Hepatic stellate cell (primary cell): ENCODE measurements around the gene PDP2.
"Not testable (repeated sequence)": the region's sequence is repeated elsewhere in the genome, so short reads cannot be mapped to it uniquely, and the experiment has no call there.

Source experiments
- DNase-seq: peaks from one replicate; pipeline ENCODE4 v3.0.0; 2011; ENCODE audit warnings: low spot score

Gene PDP2

GRCh38 chr16:66886321-66886720 is 6.0 kb downstream of the PDP2 start:
- no peak for DNase-seq

- DNase-seq = no peak
Observed at GRCh38 chr16:66886914-66887313, 6.6 kb downstream of the PDP2 start.

GRCh38 chr16:66888647-66889615 is 8.6 kb downstream of the PDP2 start:
- no peak for DNase-seq

- no peak for DNase-seq
Observed at GRCh38 chr16:66889622-66890021, 9.3 kb downstream of the PDP2 start.

GRCh38 chr16:66890799-66891198 is 10.5 kb downstream of the PDP2 start:
- no peak for DNase-seq

DNA sequence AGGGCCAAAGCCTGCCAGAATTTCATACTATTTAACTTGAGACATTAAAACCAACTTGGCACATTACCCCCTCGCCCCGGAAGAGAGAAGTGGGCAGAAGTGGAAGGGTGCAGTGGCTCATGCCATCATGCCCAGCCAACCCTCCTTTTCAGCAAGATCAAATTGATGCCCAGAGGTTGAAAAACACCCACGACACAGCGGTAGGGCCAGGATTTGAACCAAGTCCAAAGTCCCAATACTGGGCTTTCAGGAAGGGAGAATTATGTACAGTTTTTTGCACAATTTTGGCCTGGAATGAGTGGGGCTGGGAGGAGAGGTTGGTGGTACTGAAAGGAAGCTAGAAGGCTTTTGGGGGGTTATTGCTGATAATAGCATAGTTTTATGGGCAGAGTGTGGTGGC is 11.0 kb downstream of the PDP2 start:
- DNase-seq = no peak

DNA sequence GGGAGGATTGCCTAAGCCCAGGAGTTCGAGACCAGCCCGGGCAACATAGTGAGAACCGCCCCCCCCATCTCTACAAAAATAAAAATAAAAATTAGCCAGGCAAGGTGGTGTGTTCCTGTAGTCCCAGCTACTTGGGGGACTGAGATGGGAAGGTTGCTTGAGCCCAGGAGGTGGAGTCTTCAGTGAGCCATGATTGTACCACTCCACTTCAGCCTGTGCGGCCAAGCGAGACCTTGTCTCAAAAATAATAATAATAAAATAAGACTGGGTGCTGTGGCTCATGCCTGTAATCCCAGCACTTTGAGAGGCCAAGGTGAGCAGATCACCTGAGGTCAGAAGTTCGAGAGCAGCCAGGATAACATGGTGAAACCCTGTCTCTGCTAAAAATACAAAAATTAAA is 11.5 kb downstream of the PDP2 start:
- no peak for DNase-seq

GRCh38 chr16:66894055-66894454 is 13.7 kb downstream of the PDP2 start:
- DNase-seq = no peak

DNA sequence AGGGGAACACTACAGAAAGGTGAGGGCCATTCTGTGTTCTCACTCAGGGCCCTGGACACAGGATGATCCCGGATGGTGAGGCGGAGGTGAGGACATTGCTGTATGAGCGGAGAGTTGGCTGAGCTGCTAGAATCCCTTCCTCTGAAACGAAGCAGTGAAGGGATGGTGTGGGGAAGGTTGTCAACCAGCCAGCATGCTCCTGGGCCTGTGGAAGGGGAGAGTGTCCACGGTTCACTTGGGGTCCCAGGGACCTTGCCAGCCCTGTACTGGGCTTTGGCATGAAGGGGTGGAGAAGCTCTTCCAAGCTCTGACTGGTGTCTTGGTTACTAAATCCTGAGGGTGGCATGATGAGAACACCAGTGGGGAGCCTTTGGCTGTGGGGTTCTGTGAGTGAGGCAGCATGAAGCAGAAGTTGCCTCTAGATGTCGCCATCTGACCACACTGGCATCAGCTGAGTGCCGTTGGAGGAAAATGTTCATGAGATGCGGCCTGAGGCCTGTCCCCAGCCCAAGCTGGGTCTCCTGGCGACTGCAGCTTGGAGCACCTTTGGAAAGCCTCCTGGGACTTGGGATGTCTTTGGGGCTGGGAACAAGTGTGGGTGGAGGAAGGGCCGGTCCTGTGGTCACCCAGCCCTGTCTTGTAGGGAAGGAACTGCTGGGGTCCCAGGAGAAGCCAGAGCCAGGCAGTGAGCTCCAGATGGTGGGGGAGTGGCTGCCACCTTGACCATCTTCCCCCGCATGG is 14.8 kb downstream of the PDP2 start:
- peak; percentile 65 for DNase-seq

DNA sequence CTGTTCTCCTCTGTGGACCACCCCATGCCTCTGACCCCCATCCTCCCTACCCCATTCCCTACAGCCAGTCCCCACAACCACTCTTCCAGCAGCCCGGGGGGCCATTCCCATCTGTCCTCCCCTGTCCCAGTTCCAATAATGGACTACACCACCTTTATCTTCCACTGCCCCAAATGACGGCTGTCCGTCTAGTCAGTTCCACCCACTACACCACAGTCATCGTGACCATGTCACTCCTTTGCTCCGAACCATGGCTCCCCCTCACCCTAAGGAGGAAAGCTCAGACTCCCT is 15.3 kb downstream of the PDP2 start:
- DNase-seq = no peak

GRCh38 chr16:66895999-66896398 is 15.7 kb downstream of the PDP2 start:
- DNase-seq = peak; percentile 2

GRCh38 chr16:66896682-66897081 is 16.4 kb downstream of the PDP2 start:
- DNase-seq = not testable (repeated sequence)

- peak; percentile 65 for DNase-seq
Observed at GRCh38 chr16:66898207-66898606, 17.9 kb downstream of the PDP2 start.

DNA sequence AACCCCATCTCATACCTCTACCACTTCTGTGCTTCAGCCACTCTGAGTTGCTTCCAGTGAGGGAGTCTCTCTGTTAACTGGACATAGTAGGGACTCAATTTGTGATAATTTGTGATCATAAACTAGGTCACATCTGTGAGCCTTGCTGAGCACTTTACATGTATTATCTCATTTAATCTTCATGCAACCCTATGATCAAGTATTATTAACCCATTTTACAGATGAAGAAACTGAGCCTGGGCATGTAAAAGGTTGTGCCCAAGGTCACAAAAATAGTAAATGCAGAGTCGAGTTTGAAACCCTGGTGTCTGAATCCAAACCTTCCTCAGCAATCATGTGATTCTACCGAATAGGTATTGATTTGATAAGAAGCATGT is 18.6 kb downstream of the PDP2 start:
- no peak for DNase-seq

GRCh38 chr16:66899310-66899944 is 19.1 kb downstream of the PDP2 start:
- DNase-seq = peak; percentile 41

DNA sequence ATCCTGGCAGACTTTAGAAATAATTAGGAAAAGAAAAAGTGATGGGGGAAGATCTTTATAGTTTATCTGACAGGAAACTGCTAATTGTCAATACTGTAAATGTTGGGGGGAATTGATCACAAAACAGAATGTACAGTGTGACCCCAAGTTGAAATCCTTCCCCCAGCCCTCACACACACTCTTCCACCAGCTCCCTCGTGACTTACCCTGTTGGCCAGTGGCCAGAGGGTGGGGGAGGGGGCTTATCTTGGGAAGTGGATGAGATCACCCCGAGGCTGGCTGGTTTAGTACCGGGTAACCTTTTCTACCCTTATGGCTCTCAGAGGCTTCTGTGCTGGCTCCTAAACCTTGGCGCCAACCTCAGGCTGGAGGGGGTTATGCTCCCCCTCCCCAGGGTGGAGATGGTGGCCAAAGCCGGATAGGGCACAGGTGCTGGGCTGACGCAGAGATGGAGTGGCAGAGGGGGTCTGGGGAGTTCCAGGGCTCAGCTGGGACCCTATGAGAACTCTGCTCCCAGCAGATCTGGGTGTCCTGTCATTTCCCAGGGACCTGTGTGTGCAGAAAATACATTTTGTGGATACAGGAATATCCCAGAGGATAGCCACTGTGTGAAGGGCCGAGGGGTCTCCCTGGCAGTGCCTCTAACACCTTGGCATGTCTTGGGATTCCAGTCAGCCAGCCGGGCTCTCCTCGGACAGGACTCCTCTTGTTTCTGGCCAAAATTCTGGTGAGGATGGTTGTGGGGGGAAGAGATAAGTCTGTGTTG is 19.8 kb downstream of the PDP2 start:
- peak; percentile 82 for DNase-seq

DNA sequence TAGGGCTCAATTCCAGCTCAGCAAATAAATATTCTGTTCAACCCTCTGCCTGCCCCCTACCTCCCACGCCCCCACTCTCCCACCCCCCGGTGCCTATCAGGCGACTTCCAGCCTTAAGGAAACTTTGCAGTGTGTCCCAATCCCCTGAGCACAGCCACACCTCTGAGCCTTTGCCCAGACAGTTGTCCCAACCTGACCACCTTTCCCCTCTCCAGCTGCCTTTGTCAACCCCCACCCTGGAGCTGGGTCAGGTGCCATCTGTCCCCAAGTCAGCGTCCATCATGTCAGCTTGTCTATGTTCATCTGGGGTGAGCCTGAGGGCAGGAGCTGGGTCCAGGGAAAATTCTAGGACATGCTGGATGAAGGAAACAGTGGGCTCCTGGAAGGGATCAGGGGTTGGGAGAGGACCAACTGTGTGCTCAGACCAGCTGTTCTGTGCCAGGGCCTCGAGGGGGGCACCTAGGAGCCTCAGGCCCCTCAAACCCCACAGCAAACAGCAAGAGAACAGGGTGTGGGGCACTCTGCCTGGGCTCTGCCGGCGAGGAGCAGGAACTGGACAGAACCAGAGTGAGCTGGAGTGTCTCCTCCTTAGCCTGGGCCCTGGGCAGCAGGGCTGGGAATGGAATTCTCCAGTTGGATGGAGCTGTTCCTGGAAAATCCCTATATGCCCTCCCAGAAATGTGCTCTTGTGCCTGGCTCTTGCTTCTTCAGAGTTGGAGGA is 20.6 kb downstream of the PDP2 start:
- peak; percentile 24 for DNase-seq

- DNase-seq = no peak
Observed at GRCh38 chr16:66901626-66902025, 21.3 kb downstream of the PDP2 start.

GRCh38 chr16:66902648-66903543 is 22.6 kb downstream of the PDP2 start:
- DNase-seq = no peak
